Measurements from ENCODE around the gene MTMR1.

DNA sequence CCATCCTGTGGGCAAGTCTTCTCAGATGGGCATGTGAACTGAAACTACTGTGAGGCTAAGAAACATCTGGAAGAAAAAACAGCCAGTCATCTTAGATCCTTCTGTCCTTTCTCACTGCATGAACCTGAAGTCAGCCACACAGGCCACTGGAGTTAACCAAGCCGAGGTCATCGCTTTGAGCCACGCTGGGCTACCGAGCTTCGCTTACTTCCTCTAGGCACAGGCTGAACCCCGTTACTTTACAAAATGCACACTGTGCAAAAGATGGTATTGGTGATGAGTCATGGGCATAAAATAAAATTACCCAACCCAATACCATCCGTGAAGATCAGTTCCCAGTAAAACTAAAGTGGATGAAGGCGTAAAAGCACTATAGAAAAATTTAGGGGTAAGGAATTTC, 86.2 kb downstream of the MTMR1 start:
- no peak for TF ChIP-seq CTCF (IDR thresholded peaks at IDR 0.05)
- no peak for TF ChIP-seq ZFX (IDR thresholded peaks at IDR 0.05; ENCODE audit: borderline replicate concordance)

All from 22Rv1 (cell line).